SH-SY5Y (cell line): Measurements from ENCODE around the gene PRPF19.

Source experiments
- GATA2 ChIP-seq: IDR thresholded peaks from 2 replicates; pipeline ENCODE4 v1.6.1; 2011; ENCODE audit warnings: mild to moderate bottlenecking, low read depth, low read length
- GATA3 ChIP-seq: IDR thresholded peaks from 2 replicates; pipeline ENCODE4 v1.6.1; 2011; ENCODE audit warnings: low read depth, mild to moderate bottlenecking, low read length, moderate library complexity

DNA sequence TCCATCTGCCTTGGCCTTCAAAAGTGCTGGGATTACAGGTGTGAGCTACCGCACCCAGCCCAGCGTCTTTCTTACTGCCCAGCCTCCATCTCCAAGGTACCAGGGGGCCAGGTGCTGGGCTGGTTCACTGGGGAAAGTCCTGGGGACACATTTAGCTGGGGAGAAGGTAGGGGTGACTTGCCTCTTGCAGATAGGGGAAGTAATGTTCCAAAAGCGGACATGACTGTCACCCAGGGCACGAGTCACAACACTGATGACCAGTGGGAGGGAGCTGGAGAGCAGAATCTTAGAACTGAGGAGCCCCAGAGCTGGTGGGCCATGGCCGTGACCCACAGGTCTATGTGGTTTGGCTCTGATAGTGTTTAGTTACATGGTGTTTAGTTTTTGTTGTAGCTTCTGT lies 48.0 kb upstream of the PRPF19 start:
- TF ChIP-seq GATA3 (no peak), GATA2 (no peak)
